UCSD-AML1 (cell line): Measurements from ENCODE around the gene GALNT5.
"Not testable (repeated sequence)": the region's sequence is repeated elsewhere in the genome, so short reads cannot be mapped to it uniquely, and the experiment has no call there.

Source experiments
- DNase-seq: peaks from one replicate; lab custom pipeline; 2025; ENCODE audit not compliant: unreplicated experiment; lab: John Stamatoyannopoulos, UW

The GALNT5 gene

DNA sequence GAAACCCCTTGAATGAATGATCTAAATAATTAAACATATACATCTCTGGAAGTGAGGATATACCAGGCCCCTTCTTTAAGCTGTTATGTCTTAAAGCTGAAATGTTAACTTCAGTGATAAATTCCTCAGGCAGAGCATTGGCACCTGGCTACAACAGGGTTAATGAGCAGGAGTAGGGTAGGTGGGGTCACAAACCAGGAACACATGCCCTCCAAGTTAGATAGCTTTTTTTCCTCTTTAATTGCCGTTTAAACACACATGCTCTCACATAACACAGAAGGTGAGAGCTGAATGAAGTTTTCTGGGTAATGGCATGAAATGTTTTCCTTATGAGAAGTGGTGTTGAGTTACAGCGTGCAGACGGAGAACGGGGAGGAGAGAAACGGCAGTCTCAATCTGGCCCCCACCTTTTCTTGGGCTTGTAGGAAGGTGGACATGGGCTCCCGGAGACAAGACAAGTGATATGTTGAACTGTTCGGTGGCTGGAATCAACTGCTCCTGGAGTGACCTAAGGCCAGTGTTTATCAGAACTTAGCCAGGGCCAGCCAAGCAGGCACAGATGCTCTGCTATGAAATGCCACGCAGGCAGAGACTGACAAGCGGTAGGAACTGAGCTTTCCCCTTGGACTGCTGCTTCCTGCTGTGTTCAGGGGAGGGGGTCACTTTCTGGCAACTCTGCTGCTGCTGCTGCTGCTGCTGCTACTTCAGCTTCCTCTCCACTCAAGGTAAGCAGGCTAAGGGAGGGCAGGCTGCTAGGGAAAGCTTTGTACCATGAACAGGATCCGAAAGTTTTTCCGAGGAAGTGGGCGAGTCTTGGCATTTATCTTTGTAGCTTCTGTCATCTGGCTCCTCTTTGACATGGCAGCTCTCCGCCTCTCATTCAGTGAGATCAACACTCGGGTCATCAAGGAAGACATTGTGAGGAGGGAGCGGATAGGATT is at the start of gene GALNT5:
Gene GALNT5, plus strand, starts transcription at position 394 of the 941 bp plus-strand sequence. Its CDS starts 378 bp downstream, at position 772.
- no peak for DNase-seq

DNA sequence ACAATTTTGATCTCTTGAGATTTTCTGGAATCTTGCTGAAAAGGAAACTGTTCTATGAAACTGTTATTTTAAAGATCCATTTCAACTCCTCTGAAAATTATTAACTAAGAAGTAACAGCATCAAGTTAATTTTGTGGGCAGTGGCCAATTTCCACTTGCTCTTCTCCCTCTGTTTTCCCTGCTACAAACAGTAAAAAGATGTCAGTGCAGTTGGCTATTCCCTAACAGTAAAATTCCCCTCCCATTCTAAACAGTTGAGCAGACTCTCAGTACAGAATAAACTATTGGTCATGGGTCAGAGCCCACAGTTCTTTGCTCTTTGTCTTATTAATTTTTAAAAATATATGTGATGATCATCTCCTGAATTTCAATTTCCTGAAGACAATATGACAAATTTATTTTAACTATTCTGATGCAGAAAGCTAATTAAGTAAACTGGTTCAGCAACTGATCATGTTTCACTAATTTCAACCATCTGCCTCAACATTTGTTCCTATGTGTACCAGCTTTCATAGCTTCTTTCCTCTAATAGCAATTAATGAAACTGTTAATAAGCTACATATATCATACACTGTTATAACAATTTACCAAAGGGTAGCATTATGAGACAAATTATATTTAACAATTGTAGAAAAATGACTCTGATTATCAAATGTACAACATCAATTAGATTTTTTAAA is 41.1 kb upstream of the GALNT5 start:
- DNase-seq: no peak

DNA sequence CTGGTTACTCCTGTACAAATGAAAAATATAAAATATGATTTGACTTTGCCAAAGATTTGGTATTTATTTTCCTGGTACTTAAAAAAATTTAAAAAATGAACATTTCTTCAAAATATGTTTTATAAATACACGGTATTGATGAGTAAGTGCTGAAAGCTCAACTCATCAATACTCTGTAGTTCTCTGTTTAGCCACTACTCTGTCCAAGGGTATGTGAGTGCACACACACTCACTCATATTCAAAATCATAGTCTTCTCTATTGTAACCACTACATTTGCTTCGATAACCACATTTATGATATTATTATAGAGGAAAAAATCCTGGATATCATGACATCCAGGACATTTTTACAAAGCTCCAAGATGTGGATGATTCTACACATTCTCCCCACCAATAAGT is 40.1 kb upstream of the GALNT5 start:
- no peak for DNase-seq

DNA sequence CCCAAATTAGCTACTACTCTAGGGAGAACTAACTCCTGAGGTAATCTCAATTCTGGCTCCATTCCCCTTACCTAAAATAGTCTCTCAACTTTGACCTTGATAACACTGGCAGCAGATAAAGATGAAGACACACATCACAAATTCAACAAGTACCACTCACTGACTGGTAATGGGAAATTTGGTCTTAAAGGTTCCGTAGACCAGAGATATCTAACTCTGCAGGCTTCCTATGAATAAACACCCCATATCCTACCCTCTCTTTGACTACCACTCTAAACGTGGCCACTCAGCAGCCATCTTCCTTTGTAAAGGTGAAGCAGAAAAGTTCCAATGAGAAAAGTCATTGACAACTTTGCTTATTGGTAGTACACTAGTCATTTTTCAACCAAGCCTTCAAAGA is 38.6 kb upstream of the GALNT5 start:
- DNase-seq: no peak

DNA sequence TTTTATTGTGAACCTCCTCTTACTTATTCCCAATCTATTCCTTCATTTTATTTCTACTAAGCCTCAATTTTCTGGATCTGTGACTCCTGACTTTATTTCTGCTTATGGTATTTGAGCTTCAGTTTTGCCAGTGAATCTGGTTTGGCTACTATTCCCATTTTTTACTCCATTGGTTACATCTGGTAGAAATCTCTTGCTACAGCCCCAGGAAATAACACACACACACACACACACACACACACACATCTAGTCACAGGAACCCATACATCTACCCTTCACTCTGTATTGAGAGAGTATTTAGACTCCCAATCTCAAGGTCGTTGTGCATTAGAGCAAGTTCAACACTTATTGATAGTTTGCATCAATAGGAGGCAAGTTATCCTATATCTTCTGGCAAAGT is 37.0 kb upstream of the GALNT5 start:
- no peak for DNase-seq

DNA sequence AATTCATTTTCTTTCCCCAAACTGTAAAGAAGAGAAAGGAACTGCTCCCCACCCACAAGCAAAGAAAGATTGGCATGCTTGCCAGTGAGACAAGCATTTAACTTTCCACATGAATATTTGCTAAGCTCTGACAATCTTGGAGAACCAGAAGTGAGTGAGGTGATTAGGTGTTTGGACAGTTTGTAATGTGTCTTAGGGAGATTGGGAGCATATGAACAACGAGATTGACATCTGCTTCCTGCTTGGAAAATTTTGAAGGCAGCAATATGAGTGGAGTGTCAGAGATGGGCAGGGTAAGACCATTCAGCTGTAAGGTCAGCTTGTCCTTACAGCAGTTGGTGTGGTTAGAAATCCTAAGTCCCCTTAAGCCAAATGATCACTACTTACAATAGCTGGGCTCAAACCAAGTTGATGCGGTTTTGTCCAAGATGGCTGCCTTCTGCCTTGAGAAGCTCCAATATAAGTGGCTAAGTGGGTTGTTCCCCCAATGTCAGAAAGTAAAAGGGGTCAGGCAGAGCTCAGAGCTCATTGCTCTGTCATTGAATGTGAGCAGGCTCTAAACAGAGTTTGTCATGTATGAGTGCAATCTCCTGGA is 36.0 kb upstream of the GALNT5 start:
- no peak for DNase-seq

DNA sequence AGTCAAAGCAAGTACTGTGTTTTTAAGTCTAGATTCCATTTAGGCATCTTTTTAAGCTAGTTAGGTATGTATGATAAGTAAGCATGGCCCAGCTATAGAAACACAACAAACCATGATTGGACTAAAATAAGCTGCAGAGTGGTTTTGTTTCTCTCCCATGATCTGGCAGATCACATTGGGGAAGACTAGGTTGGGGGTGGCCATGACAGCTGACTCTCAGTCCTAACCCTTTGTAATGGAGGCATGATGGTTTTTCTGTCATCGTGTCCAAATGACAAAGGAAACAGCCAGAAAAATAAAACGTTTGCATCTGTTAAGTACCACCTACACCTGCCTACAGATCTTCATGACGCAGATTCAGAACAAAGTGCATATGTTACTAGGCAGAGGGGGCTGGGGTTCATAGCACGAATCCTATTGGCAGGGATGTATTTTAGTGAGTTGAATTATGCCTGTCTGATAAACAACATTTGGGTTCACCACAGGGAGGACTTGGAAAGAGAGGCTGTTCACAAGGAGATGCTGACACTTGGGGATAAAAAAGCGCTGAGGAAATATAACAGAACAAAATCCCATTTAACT is 33.8 kb upstream of the GALNT5 start:
- DNase-seq: no peak

DNA sequence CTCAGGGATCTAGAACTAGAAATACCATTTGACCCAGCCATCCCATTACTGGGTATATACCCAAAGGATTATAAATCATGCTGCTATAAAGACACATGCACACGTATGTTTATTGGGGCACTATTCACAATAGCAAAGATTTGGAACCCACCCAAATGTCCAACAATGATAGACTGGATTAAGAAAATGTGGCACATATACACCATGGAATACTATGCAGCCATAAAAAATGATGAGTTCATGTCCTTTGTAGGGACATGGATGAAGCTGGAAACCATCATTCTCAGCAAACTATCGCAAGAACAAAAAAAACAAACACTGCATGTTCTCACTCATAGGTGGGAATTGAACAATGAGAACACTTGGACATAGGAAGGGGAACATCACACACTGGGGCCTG is 33.1 kb upstream of the GALNT5 start:
- DNase-seq: not testable (repeated sequence)

DNA sequence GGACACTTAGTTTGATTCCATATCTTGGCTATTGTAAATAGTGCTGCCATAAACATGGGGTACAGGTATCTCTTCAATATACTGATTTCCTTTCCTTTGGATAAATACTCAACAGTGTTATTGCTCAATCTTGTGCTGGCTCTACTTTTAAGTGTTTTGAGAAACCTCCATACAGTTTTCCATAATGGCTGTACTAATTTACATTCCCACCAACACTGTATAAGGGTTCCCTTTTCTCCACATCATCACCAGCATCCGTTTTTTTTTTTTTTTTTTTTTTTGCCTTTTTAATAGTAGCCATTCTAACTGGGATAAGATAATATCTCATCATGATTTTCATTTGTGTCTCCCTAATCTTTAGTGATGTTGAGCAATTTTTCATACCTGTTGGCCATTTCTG is 29.9 kb upstream of the GALNT5 start:
- no peak for DNase-seq

- no peak for DNase-seq
Observed at GRCh38 chr2:157228946-157229345, 28.6 kb upstream of the GALNT5 start.

- no peak for DNase-seq
Observed at GRCh38 chr2:157229572-157229971, 27.9 kb upstream of the GALNT5 start.

DNA sequence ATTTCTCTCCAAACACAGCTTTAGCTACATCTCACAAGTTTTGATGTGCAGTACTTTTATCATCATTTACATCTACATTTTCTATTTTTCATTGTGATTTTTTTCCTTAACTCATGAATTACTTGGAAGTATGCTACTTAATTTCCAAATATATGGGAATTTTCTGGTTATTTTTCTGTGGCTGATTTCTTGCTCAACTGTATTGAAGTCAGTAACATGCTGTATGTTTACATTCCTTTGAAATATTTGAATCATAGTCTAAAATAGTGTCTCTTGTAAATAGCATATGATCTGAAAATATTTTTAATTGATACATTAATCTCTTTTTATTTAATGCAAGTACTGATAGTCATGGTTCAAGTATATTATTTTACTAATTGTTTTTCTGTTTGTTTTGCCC is 26.0 kb upstream of the GALNT5 start:
- DNase-seq: no peak

GRCh38 chr2:157233506-157233905 is 24.0 kb upstream of the GALNT5 start:
- no peak for DNase-seq

GRCh38 chr2:157236404-157236803 is 21.1 kb upstream of the GALNT5 start:
- no peak for DNase-seq

DNA sequence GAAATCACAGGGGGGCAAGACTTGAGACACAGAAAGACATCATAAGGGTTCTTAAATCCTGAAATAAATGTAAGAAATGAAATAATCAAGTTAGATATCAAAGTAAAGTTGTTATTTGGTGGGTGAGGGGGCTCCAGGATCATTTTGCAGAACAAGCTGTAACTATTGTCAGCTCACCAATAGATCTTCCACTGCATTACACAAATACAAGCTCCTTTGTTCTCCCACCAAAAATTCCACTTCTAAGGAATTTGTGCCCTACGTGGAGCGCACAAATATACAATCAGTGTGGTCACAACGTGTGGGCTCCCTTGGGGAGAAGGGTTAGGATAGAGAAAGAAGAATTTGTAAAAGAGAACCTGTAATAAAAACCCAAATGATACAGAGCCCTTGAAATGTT is 19.2 kb upstream of the GALNT5 start:
- no peak for DNase-seq

- no peak for DNase-seq
Observed at GRCh38 chr2:157244691-157245090, 12.8 kb upstream of the GALNT5 start.

DNA sequence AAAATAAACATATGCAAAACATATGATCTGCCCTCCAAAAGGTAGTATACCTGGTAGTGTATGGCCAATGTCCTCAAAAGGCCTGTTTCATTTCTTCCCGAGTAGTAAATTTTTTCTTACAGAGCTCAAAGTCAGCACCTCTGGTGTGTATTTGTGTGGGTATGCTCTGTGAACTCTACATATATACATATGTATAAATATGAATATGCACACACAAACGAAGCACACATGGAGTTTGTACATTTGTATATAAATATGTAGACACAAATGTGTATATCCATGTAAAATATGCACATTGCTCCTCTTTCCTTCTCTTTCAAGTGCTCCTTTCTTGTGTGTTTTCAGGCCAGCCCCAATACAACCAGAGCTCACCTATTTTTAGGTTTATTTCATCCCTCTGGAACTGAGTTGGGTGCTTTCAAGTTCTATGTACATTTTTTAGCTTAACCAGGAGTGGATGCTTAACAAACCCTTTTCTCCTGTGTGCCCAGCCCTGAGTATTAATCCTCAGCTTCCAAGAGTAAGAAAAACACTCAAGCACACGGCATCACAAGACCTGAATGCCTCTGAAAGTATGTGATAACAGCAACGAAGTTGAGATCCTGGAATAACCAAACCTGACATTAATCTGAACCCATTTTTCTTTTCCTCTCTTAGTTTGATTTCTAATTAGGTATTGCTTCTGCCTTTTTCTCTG is 12.2 kb upstream of the GALNT5 start:
- no peak for DNase-seq

- no peak for DNase-seq
Observed at GRCh38 chr2:157245846-157246764, 11.4 kb upstream of the GALNT5 start.

DNA sequence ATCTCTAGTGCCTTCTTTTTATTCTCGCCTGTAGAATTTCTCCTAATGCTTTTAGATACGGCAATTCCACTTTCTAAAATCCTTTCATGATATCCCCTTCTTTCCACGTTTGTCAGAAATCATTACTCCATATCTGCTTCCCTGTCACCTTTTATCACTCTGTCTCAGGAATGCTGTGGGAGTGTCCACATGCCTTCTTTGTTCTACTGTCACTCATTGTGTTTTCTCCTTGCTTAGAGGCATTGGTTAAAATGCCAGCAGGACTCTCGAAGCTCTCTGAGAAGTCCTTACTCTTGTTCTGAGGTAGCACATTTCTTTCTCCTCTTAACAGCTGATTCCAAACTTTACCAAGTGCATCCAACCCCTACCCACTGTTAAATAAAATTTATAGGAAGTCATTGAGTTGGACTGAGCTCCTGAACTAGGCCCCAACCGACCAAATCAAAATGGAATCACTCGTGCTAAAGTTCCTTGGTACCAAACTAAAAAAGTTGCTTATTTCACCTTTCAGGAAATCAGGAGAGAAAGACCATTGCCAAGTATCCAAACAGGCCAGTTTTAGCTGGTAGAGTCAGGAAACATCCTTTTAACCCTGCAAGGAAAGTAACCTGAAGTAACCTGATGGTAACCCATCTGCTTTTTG is 10.6 kb upstream of the GALNT5 start:
- no peak for DNase-seq
